HG03342 (cell line): Measurements from ENCODE around the gene TMEM94.

Source experiments
- ATAC-seq: cut with Tn5 transposase; IDR thresholded peaks from one replicate; pipeline ENCODE4 v1.9.1; 2021; ENCODE audit warnings: mild to moderate bottlenecking, moderate library complexity; ENCODE audit not compliant: unreplicated experiment

The TMEM94 gene

DNA sequence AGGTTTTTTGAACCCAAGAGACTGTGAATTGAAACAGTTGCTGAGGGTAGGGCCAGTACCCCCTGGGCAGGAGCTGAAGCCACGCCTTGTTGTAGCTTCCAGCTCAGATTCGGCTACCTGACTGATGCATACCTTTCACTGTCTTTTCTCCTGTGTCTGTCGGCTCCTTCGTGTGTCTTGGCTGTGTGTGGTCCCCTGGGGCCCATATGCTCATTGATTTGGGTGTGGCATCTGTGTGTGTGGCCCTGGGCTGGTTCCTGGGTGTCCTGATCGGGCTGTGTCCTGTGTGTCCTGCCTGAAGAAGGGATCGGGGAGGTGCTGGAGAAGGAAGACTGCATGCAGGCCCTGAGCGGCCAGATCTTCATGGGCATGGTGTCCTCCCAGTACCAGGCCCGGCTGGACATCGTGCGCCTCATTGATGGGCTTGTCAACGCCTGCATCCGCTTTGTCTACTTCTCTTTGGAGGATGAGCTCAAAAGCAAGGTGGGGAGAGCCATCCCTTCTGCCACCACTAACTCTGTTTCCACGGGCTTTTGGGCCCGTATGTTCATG is 38.0 kb downstream of the TMEM94 start:
- ATAC-seq, result no peak

DNA sequence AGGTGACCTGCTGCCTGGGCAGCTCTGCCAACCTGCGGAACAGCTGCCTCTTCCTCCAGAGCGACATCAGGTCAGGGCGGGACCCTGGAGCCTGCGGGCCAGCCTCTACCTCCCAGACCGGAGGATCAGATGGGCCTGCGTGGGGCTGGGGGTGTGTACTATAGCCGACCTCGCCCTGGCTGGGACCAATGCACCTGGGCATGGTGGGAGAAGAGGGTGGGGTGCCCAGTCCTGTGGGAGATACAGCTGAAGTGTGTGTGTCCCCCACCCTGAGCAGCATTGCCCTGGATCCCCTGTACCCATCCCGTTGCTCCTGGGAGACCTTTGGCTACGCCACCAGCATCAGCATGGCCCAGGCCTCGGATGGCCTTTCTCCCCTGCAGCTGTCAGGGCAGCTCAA is 39.6 kb downstream of the TMEM94 start:
- ATAC-seq, result no peak

DNA sequence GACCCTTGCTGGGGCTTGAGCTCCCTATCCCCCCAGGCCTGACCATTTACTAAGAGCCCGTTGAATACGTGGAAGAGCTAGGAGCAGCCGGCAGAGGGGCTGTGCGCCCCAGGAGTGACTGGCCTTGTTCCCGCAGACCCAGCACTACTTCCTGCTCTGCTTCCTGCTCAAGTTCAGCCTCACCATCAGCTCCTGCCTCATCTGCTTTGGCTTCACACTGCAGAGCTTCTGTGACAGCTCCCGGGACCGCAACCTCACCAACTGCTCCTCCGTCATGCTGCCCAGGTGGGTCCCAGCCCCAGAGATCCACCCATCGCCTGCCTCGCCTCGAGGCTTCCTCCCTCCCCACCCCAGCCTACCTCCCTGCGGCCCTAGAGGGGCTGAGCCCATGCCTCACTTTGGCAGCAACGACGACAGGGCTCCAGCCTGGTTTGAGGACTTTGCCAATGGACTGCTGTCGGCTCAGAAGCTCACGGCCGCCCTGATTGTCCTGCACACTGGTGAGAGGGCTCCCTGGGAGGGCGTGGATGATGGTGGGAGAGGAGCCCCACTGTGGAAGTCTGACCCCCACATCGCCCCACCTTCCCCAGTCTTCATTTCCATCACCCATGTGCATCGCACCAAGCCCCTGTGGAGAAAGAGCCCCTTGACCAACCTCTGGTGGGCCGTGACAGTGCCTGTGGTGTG is 41.7 kb downstream of the TMEM94 start:
- ATAC-seq, result no peak

DNA sequence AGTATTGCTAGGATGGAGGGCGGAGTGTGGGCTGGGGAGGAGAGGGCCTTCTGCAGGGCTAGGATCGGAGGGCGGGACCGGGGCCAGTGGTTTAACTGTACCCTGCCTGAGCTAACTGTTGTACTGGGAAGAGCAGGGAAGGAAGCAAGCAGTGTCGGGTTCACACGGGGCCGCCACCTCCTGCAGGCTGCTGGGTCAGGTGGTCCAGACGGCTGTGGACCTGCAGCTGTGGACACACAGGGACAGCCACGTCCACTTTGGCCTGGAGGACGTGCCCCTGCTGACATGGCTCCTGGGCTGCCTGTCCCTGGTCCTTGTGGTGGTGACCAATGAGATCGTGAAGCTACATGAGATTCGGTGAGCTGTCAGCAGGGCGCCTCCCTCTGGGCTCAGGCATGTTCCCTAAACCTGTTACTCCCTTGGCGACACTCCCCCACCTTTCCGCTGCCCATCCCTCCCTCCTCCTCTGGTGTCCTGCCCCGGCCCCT is 42.3 kb downstream of the TMEM94 start:
- no peak for ATAC-seq

DNA sequence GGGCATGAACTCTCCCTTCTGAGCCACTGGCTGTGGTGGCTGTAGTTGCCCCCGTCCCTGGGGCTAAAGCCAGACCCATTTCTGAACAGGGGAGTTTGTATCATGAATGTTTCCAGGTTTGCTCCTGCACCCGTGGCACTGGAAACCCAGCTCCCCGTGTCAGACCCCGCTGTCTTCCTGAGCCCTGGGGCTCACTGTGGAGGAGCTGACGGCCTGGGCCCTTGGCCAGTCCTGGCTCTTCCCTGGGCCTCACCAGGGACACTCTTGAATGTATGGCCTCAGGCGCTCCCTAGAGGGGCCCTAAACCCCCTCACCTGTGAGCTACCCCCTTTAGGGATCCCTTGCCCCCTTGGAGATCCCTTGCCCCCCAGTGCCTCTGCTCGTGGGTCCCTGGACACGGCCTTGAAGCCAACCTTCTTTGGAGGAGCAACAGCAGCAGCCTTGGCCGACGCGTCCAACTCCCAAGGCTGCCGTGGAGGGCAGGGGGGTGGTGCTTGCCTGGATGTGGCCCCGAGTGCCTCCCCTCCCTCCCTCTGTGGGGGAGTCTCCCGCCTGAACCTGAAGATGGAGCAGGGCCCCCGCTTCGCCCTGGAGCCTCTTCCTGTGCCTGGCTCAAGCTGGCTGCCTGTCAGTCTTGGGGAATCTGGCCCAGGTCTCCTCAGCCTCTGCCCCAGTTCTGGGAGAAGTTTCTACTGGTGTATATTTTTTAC is 43.0 kb downstream of the TMEM94 start:
- ATAC-seq, result no peak

DNA sequence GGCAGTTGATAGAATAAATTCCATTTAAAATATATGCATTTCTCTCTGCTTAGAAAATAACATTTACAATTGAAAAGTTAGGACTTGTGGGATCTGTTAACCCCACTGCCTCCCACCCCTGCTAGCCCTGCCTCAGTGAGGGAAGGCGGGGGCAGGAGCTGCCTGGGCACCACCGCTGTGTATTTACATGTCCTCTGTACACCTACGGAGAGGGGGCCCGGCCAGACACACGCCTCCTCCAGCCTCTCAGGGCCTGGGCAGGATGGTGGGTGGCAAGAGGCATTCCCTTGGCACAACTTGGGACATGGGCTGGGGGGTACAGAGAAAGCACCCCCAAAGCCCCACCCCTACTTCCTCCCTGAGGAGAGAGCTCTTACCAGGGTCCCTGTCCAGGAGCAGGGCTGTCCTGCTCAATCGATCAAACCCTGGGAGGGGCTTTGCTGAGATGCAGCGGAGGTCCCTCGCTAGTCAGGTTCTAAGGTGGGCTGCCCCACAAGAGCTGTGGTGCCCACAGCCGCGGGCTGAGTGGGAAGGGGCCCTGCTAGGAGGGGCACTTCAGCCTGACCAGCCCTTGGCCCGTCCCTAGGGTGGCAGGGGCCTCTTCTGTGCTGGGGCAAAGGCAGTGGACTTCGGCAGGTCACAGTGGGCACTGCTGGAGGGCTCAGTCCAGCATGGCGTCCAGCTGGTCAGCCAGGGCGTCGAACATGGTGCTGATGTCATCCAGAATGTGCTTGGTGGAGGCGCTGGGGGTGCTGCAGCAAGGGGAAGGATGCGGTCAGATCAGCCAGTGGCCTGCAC is 44.2 kb downstream of the TMEM94 start:
- ATAC-seq, result no peak

GRCh38 chr17:75501378-75502071 is 45.1 kb downstream of the TMEM94 start:
- no peak for ATAC-seq

- no peak for ATAC-seq
These were observed 45.8 kb downstream of the TMEM94 start for GRCh38 chr17:75502072-75502720.

- ATAC-seq, result no peak
These were observed 46.4 kb downstream of the TMEM94 start for GRCh38 chr17:75502721-75503329.

DNA sequence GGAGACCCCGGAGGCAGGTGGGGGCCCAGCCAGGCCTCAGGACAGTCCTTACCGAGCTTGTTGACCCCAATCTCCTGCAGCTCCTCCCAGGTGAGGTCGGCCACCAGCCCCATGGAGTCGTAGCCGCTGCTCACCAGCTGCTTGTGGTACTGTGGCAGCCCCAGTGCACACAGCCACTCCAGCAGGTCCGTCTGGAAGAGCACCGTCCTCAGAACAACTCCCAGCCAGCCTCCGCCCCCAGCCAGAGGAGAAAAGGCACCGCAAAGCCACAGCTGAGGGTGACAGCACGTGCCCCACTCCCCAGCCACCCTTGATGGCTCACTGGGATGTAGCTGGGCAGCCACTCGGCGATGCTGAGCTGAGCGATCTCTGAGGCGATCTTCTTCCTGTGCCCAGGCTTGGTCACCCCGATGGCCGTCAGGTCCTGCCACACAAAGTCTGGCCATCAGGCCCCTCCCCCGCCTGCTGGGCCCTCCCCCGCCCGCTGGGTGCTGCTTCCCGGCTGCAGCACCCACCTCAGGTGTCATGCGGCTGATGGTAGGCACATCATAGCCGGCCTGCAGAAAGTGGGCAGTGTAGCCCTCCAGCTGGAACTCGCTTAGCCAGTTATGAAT is 47.0 kb downstream of the TMEM94 start:
- ATAC-seq, result no peak

GRCh38 chr17:75503976-75504346 is 47.5 kb downstream of the TMEM94 start:
- no peak for ATAC-seq

DNA sequence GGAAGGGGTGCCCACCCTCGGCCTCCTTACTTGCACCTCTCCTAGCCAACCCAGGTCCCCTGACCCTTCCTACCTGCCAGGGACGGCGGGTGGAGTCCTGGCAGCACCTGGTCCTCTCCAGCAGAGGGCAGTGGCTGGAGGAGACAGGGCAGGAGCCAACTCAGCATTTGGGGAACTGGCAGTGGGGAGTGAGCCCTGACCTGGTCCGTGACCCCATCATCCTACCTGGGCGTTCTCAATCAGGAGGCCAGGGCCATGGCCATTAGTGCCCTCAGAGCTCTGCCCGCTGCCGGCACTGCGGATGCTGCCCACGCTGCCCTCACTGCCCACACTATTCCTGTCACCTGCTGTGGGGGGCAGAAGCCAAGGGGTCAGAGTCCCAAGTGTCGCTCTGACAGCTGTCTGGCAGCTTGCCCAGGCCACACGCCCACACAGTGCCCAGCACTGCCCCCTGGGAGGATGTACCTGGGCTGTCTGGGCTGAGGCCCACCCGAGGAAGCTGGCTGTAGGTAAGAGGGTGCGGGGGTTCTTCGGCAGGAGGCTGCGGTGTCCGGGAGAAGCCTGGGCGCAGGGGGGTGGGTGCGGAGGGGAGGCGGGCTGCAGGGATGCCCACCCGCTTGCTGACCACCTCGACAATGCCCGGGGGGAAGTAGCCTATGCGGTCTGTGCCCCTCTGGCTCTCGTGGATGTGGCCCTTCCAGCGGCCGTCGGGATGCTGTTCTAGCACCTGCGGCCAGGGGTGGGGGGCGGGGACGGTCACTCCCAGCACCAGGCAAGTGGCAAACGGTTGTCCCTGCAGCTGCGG is 48.1 kb downstream of the TMEM94 start:
- no peak for ATAC-seq

DNA sequence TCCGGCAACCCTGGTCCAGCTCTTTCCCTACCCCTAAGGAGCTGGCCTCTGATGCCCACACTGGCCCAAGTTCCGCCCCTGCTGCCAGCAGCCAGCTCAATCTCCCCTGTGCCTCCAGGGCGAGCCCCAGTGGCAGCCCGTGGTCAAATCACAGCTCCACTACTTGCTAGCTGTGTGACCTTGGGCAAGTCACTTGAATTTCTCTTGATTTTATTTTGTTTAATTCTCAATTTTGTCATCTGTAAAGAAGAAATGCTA is 48.6 kb downstream of the TMEM94 start:
- no peak for ATAC-seq

GRCh38 chr17:75505640-75506039 is 49.2 kb downstream of the TMEM94 start:
- no peak for ATAC-seq

DNA sequence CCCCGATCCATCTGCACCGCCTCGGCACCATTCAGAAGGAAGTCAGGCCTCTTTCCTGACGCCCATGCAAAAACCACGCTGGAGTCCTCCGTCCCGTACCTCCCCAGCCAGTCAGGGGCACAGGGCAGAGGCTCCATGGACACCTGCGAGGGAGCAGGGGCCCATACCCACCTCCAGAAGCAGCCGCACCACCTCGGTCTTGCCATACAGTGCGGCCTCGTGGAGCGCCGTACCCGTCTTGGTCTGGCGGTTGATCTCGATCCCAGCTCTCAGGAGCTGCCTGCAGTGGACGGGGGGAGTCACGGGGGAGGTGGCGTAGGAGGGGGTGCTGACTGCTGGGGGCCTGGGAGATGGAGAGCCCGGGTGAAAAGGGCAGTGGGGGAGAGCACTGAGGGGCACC is 49.7 kb downstream of the TMEM94 start:
- ATAC-seq, result no peak

DNA sequence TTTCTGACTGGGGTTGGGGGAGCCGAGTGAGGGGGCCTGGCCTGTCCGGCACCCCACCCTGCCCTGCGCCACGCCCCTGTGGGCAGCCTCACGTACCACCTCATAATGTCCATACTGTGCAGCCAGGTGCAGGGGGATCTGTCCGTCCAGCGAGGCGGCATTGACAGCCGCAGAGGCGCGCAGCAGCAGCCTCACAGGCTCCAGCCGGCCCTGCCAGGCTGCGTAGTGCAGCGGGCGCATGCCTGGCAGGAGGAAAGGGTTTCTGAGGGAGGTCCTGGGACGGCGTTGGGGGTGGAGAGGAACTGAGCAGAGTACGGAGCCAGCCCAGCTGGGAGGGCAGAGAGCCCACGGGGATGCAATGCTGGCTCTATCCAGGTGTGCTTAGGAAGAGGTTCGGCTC is 50.5 kb downstream of the TMEM94 start:
- no peak for ATAC-seq

- no peak for ATAC-seq
These were observed 51.6 kb downstream of the TMEM94 start for GRCh38 chr17:75507733-75508719.

- ATAC-seq, result no peak
These were observed 52.5 kb downstream of the TMEM94 start for GRCh38 chr17:75508931-75509361.
